GM19351 (cell line): ENCODE results near the gene RTL9.
A peak's percentile ranks its signal among the peaks of the same experiment; 100 is the strongest.

Experiments
- ATAC-seq: cut with Tn5 transposase; IDR thresholded peaks from one replicate; pipeline ENCODE4 v1.9.1; 2021; ENCODE audit warnings: mild to moderate bottlenecking, moderate library complexity; ENCODE audit not compliant: unreplicated experiment

The RTL9 gene

DNA sequence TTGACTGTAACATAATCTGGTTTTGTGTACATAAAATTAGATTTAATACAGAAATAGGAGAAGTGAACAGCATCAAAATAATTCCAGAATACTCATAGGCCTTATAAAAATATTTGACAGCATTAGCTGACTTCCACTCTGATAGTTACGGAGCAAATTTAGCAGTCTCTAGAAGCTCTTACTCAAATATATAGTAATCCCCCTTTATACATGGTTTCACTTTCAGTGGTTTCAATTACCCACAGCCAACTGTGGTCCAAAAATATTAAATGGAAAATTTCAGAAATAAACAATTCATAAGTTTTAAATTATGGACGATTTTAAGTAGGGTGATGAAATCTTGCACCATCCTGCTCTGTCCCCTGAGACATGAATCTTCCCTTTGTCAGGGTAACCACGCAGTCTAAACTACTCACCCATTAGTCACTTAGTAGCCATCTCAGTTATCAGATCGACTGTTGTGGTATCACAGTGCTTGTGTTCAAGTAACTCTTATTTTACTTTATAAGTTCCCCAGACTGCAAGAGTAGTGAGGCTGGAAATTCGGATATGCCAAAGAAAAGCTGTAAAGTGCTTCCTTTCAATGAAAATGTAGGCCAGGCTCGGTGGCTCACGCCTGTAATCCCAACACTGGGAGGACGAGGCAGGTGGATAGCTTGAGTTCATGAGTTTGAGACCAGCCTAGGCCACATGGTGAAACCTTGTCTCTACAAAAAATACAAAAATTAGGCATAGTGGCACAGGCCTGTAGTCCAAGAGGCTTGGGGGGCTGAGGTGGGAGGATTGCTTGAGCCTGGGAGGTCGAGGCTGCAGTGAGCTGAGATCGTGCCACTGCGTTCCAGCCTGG, 17.2 kb upstream of the RTL9 start:
- ATAC-seq, result peak; percentile 90

DNA sequence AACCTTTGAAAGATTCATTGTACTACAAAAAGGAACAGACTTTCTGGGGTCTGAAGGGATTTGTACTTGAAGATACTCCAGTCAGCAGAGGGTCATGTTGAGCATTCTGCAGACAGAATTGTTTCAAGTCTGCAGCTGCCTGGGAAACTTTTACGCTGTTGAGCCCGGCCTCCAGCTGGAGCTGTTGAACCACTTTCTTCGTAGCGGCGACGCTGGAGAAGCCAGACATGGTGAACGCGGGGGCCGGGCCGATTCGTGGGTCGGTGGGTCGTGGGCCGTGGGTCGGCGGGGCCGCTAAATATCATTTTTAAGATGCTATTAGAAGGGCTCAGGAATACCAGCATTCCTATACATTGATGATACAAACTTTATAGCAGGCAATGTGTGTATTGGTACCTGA, 12.0 kb upstream of the RTL9 start:
- no peak for ATAC-seq

DNA sequence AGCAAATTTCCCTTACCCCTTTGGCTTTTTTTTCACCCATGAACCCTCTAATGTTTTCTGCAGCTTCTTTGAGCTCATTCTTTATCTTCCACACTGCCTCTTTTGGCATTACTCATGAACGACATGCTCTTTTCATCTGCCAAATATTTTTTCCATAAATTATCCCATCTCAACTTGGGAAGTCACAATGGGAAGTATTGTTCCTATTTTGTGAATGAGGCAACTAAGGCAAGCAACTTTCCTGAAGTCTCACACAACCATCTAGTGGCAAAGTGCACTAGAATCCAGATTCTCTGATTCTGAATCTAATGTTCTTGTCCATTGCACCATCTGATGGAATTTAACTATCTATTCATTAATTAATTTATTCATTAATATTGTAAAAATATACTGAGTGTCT, 625 bp downstream of the RTL9 start:
- no peak for ATAC-seq

DNA sequence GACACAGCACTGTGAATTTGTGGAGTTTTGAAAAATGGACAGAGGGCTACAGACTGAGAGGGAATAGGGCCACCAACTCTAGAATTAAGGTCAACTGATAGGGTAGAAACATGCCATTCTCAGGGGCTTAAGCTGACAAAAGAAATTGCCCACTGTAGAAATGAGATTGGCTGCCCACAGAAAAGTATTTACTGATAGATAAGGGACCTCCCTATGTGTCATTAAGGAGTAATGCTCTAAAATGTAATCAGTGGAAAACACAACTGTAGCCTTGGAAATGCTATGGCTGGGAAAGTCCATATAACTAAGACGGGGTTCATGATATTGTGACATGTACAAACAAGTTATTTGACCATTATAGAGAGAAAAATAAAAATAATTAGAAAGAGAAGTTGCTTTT, 4.6 kb downstream of the RTL9 start:
- no peak for ATAC-seq

DNA sequence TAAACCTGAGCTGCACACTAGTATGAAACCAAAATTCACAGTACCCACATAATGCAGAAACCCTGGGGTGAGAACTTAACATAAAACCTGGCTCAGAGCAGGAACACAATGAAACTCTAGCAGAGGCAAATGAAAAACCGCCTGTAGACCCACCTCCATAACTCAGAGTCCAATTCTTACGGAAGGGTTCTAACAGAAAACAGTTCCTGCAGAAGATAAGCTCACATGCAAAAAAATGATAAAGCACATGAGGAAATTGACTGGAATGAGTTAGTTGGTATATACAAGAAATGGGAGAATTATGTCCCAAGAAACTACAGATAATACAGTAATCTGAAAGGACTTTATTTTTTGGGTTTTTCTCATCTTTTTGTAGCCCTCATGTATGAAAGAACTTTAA, 14.7 kb downstream of the RTL9 start:
- no peak for ATAC-seq

DNA sequence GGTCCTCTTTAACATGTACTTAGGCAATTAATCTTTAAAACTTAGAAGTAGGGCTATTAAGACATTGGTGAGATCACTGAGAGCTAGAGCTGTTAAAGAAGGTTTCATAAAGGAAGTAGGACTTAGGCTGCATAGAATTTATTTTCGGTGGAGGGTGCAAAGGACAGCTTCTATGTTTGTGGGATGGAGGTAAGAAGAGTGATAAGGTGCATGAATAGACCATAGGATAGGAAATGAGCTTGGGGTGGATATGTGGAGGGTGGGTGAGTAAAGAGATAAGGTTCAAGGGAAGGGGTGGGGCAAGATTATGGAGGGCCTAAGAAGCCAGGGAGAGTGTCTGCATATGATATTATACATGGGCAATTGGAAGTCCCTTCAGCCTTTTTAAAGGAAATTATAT, 15.9 kb downstream of the RTL9 start:
- no peak for ATAC-seq

DNA sequence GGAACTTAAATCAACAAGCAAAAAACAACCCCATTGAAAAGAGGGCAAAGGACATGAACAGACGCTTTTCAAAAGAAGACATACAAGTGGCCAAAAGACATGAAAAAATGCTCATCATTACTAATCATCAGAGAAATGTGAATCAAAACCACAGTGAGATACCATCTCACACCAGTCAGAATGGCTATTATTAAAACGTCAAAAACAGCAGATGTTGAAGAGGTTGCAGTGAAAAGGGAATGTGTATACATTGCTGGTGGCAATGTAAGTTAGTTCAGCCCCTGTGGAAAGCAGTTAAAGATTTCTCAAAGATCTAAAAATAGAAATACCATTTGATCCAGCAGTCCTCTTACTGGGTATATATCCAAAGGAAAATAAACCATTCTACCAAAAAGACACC, 22.6 kb downstream of the RTL9 start:
- no peak for ATAC-seq

DNA sequence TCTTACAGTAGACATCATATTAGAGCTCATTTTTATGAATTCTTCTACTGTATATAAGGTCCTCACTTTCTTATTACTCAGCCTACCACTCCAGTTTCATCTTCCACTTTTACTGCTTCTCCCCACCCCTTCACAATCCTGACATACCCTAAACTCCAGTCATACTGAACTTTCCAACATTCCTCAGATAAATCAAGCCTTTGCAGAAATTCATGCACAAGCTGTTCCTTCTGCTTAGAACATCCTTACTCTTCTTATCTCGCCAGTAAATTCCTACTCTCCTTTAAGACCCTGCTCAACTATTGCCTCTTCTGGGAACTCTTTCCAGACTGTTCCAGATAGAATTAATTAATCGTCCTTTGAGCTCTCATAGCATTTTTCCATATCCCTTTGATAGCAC, 24.8 kb downstream of the RTL9 start:
- ATAC-seq, result no peak

DNA sequence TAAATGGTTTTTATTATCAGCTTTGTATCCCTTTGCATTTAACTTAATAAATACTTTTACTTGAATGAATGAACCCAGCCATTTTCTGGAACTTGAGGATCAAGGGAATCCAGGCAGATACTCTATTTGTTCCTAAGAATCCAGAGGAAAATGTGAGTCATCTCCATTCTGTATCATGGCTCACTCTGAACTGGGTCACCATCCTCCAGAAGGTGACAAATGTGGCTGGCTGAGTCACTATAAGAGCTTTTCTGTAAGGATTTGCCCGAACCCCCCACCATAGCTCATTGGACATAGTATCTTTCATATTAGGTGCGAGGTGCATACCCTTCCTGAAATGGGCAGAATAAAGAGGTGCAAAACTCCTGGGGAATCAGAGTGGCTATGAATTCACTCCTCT, 25.8 kb downstream of the RTL9 start:
- ATAC-seq, result no peak

DNA sequence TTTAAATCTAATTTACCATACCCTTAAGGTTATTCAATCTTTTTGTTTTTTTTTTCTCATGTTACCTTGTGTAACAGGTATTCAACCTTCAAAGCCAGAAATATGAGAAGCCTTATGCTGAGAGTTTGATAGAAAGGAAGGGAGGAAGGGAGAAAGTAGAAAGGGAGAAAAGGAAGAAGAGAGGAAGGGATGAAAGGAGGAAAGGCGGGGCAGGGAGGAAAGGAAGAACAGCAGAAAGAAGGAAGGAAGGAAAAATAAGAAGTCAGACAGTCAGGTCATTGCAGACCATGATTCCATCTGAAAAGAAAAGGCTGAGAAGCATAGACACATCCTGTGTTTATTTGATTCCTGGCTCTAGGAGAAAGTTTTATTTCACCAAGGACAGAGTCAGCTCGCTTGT, 30.9 kb downstream of the RTL9 start:
- no peak for ATAC-seq

DNA sequence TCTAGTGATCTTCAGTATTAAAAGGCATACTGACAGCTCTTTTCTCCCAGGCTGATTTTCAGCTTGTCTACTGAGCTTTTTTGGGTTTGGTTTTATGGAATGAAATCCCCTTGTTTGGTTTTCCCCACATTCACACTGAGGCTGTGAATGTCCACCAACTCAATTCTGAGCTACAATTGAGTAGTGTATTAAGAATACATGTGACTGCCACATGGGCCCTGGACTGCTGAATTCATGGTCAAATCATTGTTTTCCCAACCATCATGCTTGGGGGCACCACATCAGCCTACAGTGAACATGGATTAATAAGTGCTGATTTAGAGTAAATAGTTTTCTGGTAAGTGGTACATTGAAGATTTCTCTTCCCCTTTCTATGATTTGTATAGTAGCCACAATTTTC, 32.4 kb downstream of the RTL9 start:
- no peak for ATAC-seq

DNA sequence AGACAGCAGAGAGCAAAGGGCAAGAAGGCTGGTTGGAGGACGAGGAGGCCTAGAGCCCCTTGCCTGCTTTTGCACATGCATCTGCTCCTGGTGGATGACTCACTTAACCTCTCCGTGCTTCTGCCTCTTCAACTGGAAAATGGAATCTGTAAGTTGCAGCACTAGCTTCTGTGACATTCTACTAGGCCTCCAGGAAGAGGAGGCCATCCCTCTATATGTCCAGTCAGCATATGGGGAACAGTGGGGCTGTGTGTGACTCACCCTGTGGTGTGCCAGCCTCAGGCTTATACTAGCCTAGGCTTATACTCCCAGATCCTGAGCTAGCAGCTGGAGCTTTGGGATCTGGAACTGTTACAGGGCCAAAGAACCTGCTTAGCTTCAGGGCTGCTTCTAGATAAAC, 36.0 kb downstream of the RTL9 start:
- no peak for ATAC-seq

DNA sequence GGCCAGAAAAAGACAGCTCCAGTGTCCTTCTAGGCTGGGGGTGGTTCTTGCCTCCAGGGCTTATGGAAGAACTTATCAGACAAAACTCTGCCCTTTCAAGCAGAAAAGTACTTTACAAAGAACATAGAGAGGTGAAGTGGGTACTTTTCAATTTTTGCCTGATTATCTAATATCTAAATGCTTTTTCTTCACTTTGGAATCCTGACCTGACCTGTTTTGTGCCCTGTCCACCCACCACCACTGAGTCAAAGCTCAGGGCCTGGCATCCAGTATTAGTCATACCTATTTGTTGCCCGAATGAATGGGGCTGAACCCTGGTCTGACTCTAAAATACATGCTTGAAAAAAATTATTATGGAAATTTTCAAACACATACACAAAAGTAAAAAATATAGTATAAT, 37.2 kb downstream of the RTL9 start:
- ATAC-seq, result no peak

DNA sequence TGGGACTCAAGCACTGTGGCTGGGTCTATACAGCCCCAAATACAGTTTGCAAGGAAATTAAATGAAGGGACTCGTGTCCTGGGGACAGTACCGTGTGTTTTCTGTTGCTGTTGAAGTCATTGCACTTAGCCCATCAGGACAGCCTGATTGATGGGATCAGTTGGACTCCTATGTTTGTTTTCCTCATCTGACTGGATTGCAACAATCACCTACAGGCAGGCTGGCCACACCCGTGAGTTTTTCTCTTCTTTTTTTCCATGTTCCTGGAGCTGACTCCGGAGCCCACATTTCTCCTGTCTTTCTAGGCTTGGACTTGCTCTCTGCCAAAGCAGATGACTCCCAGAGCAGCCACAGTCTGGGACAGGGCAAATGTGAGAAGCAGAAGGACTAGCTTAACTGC, 38.1 kb downstream of the RTL9 start:
- ATAC-seq, result no peak

DNA sequence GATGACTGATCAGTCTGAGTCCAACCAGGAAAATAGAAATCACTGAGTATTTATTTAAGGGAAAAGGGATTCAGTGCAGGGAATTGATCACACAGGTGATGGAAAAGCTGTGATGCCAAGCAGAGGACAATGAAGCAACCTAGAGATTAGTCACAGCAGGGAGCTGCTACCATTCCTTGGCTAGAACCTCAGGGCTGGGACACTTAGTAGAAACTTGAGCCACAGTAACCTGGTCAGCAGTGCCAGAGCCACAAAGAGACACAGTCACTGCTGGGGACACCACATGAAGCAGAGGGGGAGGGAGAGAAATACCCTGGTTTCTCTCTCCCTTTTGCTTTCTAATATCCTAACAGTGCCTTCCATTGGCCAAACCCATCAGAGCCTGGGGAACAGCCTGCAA, 38.7 kb downstream of the RTL9 start:
- ATAC-seq, result no peak

DNA sequence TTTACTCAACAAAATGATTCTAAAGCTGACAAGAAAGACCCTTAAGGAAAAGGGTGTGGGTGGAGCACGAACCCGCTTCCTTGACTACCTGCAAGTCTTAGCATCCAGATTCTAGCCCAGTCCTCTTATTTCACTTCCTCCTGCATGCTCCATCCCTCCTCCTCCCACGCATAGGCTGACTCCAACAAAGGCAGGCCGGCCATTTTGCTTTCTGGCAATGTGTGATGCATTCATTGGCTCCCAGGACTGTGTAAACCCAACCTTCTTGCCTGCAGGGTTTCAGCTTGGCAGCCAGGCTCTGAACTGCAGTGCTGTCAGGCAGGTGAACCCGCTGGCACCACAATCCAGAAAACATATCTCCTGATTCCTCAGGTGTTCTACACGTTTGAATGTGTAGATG, 39.3 kb downstream of the RTL9 start:
- ATAC-seq, result no peak

DNA sequence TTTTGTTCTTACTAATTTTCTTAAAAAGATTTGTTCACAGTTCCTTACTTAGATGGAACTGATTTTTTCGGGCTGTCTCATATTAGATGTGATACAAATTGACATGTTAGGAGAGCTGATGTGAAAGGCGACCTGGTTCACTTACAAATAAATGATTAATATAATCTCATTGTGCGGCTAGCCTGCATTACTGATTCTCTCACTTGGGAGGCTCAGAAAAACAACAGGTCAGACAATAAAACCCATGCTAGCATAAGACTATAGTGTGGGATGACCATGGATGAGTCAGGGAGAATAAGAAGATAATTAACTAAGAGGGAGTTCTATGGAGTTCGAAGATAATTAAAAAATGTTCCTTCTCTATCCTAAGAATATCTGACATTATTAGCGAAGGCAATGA, 40.8 kb downstream of the RTL9 start:
- ATAC-seq, result no peak

DNA sequence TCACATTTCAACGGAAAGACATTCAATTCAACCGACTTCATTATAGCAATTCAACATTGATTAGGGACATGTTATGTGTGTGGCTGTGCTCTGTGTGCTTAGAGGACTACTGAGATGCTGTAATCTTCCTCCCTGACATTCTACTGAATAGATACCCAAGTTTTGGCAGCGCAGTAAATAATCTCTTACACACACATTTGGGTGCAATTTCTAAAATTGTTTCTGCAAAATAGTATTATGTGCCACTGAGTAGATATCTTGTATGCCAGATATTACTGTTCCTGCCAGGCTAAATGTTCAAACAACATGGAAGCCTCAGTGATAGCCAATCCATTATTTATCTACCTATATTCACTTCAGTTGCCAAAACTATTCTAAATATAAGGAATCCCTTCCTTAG, 41.3 kb downstream of the RTL9 start:
- ATAC-seq, result no peak

DNA sequence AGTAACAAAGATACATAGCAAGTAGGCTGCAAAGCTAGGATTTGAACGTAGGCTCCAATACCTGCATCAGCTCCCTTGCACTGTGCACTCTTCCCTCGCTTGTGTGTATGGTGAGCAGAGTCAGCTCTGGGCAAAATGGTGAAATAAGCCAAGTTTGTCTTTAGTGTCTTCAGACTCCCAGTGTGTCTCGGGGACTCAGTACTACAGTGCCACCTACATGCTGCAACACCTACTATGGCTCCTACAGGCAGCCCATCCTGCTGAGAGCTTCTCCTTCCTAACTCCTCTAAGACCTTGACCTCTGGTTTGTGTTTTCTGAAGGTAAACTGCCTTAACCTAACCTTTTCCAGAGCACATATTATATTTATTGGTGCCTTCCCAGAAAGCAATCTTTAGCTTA, 42.5 kb downstream of the RTL9 start:
- ATAC-seq, result peak; percentile 69

DNA sequence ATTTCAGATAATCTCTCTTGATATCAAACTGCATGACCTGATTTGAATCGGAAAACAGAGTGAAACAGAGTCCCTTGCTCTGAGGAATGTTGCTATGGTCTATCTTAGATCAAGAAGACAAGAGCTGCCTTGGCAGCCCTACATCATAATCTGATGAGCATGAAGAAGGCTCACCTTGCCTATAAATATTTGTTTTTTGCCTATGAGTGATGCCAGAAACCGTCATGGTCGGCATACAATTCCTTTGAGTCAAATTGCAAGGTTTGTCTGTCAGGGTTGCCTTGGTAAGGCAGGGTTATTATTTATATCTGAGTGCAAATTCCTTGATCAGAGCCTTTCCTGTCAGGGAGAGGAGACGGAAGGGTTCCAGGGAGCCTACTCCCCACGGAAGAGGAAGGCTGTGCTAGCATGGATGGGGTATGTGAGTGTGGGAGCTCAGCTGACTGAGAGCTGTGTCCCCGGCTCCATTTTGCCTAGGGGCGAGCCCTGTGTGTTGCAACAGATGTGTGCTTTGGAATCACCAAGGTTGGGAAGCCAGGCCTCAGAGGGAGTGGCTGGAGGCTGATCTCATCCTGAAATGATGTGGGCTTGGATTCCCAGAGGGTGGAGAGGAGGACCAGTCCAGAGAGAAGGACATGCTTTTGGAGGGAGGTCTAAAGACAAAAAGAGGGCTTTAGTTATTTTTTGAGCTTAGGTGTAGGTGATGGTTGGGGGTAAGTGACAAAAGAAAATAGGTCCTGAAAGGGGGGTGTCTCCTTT, 43.6 kb downstream of the RTL9 start:
- ATAC-seq, result no peak

DNA sequence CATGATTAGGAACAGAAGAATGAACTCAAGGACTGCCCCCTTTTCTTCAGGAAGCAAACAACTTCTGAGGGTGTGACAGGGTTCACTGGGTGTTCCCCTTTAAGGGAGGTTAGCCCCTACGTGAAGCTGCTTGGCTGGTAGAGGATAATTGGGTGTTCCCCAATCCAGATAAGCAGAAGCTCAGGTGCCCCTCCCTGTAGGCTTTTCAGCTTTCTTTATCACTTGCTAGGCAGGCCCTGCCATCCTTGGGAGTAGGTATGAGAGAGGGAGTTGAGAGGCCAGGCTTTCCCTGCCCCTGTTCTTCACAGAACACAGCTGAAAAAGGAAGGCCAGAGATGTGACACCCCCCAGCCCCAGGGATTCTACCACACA, 44.2 kb downstream of the RTL9 start:
- ATAC-seq, result no peak

DNA sequence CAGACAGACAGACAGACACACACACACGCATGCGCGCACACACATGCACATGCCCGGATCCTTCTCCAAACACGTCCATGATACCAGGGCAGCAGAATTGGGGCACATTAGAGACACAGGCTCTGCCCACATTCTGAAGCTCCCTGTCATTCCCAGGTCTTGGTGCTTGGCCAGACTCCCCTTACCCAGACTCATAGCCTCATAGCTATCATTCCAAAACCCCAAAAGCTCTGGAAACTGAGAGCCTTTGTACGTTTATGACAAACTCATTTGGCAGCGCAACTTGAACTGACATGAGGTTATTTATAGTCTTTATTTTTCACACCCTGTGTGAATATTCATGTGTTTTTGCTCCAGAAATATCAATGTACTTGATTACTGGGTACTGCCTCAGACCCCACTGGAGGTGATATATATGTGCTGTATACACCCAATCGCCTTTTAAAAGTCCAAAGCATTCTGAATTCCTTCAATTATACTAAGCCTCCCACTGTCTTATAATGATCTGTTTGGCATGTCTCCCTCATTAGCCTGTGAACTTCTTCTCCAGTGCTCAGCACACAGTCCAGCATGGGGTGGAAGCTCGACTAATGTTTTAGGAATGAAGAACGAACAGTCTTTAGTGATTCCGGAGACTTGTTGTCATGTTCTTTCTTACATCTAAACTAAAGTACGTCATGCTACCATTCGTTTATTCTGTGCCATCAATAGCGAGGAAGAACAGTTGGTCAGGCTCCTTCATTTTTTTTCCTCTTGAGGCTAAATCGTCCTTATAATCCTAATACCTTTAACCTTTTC, 45.0 kb downstream of the RTL9 start:
- ATAC-seq, result no peak
